HepG2 (cell line): ENCODE results near the gene OLFM2. TPM values are rescaled to one million over a fixed set of nuclear protein-coding genes. Genes with fewer than 3 reads are reported as not detected.

Experiments
- BORCS8-MEF2B ChIP-seq: sonication (generic); formaldehyde crosslinking; IDR thresholded peaks from 2 replicates; pipeline ENCODE4 v1.8.0; 2022; ENCODE audit warnings: mild to moderate bottlenecking, missing genetic modification reagents
- NR2F2 ChIP-seq: IDR thresholded peaks from 2 replicates; pipeline ENCODE4 v1.6.1; 2012; ENCODE audit warnings: low read depth, inconsistent platforms, borderline replicate concordance
- PAWR ChIP-seq: sonication (generic); formaldehyde crosslinking; IDR thresholded peaks from 2 replicates; pipeline ENCODE4 v1.4.0; 2020; ENCODE audit warnings: missing genetic modification reagents, mild to moderate bottlenecking, borderline replicate concordance
- SIX1 ChIP-seq: sonication (generic); formaldehyde crosslinking; IDR thresholded peaks from 2 replicates; pipeline ENCODE4 v1.4.0; 2020; ENCODE audit warnings: missing genetic modification reagents, borderline replicate concordance
- TEAD3 ChIP-seq: optimal IDR thresholded peaks from 2 replicates; pipeline ENCODE3; 2016; ENCODE audit warnings: borderline replicate concordance
- U2AF1 ChIP-seq: fragments of 200-400 bp; formaldehyde crosslinking; optimal IDR thresholded peaks from 2 replicates; pipeline ENCODE3; 2017; ENCODE audit warnings: mild to moderate bottlenecking, low read depth, low read length
- ZNF3 ChIP-seq: IDR thresholded peaks from 2 replicates; pipeline ENCODE4 v1.7.0; 2017; ENCODE audit warnings: inconsistent platforms
- polyA plus RNA-seq, 8 experiments: library from polyadenylated mRNA; depleted of rRNA in 3 of 8; stranded (reverse) in 7 of 8; unstranded in 1 of 8; fragments of >200 nt; fragmentation: Illumina TruSeq in 4 of 8; extraction: Trizol in 4 of 8; gene quantifications; 2 replicates each; pipeline versions ENCODE4 v1.2.1 to v1.2.3, GENCODE V29; 2011 to 2016; ENCODE audit warnings: low read depth in 4 of 8, missing spikeins in 1 of 8, mixed read lengths in 1 of 8; ENCODE audit not compliant: insufficient read depth in 1 of 8
- total RNA-seq, 5 experiments: library from RNA; depleted of rRNA; stranded (reverse); fragments of >200 nt; fragmentation: Illumina TruSeq; extraction: Trizol; gene quantifications; 2 replicates each; pipeline ENCODE4 v1.2.3, GENCODE V29; 2016; ENCODE audit warnings: low read depth in 1 of 5
- TF ChIP-seq, protein P1 (sequence below), 2 experiments: IDR thresholded peaks; 2 replicates each; pipeline ENCODE4 v1.6.1; 2011 to 2012; ENCODE audit warnings: low read length in 2 of 2, borderline replicate concordance in 1 of 2, low read depth in 1 of 2, mild to moderate bottlenecking in 1 of 2, moderate library complexity in 1 of 2
- TF ChIP-seq, protein P2 (sequence below): sonication (generic); formaldehyde crosslinking; IDR thresholded peaks from 2 replicates; pipeline ENCODE4 v1.8.0; 2023; ENCODE audit warnings: mild to moderate bottlenecking, missing genetic modification reagents

Gene OLFM2
- total and polyA plus RNA-seq, 2 of the 13 experiments (the other 11 are each of a cell fraction or from before 2014, with no cell fraction given) = 0.20 to 0.51 TPM

DNA sequence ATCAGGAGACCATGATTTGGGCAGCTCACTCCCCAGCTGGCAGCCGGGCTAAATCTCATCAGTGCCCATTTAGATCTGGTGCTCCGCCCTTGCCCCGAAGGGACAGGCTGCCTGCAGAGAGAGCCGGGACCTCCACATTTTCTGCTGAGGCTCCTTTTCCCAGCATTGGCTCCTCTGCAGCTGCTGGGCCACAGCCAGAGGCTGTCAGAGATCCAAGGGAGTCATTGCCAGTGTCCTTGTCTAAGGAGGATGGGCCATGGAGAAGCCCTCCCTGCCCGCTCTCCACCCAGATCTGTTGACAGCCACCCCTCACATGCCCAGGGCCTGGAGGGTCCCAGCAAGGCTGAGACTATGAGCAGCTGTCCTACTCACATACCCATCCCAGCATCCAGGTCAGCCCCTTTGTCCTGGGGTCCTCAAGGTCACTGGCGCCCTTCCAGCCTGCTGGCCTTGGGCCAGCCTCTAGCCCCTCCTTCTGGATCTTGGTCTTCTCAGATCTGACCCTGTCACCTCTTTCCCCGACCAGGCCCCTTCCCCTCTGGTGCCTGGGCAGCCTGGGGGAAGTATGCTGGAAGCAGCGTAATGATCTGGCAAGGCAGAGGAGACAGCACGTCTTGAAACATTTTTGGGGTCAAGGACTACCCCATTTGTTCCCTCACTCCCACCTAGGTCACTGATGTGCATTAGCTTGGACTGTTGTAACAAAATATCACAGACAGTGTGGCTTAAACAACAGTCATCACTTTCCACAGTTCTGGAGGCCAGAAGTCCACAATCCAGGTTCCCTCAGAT lies 93.3 kb downstream of the OLFM2 start (continued):
- TF ChIP-seq, protein P1, sequence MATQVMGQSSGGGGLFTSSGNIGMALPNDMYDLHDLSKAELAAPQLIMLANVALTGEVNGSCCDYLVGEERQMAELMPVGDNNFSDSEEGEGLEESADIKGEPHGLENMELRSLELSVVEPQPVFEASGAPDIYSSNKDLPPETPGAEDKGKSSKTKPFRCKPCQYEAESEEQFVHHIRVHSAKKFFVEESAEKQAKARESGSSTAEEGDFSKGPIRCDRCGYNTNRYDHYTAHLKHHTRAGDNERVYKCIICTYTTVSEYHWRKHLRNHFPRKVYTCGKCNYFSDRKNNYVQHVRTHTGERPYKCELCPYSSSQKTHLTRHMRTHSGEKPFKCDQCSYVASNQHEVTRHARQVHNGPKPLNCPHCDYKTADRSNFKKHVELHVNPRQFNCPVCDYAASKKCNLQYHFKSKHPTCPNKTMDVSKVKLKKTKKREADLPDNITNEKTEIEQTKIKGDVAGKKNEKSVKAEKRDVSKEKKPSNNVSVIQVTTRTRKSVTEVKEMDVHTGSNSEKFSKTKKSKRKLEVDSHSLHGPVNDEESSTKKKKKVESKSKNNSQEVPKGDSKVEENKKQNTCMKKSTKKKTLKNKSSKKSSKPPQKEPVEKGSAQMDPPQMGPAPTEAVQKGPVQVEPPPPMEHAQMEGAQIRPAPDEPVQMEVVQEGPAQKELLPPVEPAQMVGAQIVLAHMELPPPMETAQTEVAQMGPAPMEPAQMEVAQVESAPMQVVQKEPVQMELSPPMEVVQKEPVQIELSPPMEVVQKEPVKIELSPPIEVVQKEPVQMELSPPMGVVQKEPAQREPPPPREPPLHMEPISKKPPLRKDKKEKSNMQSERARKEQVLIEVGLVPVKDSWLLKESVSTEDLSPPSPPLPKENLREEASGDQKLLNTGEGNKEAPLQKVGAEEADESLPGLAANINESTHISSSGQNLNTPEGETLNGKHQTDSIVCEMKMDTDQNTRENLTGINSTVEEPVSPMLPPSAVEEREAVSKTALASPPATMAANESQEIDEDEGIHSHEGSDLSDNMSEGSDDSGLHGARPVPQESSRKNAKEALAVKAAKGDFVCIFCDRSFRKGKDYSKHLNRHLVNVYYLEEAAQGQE (IDR thresholded peaks at IDR 0.05; ENCODE audit: borderline replicate concordance in 1 of 2, low read depth in 1 of 2, low read length in 2 of 2) = no peak
- TF ChIP-seq TEAD3 (CRISPR knock-in tag) (no peak), PAWR (CRISPR knock-in tag) (no peak), ZNF3 (CRISPR knock-in tag) (no peak), U2AF1 (no peak), BORCS8-MEF2B (no peak), NR2F2 (no peak), SIX1 (CRISPR knock-in tag) (no peak)
- TF ChIP-seq, protein P2, sequence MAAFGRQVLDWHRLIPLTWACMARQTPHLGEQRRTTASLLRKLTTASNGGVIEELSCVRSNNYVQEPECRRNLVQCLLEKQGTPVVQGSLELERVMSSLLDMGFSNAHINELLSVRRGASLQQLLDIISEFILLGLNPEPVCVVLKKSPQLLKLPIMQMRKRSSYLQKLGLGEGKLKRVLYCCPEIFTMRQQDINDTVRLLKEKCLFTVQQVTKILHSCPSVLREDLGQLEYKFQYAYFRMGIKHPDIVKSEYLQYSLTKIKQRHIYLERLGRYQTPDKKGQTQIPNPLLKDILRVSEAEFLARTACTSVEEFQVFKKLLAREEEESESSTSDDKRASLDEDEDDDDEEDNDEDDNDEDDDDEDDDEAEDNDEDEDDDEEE (CRISPR knock-in tag) = no peak
- TF ChIP-seq, all 625 proteins: peak for 0
